Measurements from ENCODE around the gene NOX5. TPM values are rescaled to one million over a fixed set of nuclear protein-coding genes. Genes with fewer than 3 reads are reported as not detected.

NOX5 gene
- total and polyA plus RNA-seq, 2 of the 13 experiments (the other 11 are each of a cell fraction or from before 2014, with no cell fraction given), result not detected

GRCh38 chr15:69037482-69037881 lies 23.0 kb downstream of the NOX5 start:
- ATAC-seq (no peak), DNase-seq (ENCODE audit: low spot score) (no peak), FAIRE-seq (no peak)
- Histone ChIP-seq H3K9ac (ENCODE audit: insufficient read depth, low read depth, low read length) (no peak overlapping the region), H3K27ac (ENCODE audit: extremely low read length, insufficient read depth, low read length) (no peak overlapping the region), H3K27me3 (ENCODE audit: control insufficient read depth in 1 of 2, insufficient read depth in 2 of 2, low read length in 2 of 2) (peaks cover 0 to 4% of the 10 kb centered on the region in 2 experiments; a peak in 1 of 5 replicates), H3K9me3 (ENCODE audit: low read length) (no peaks in the 10 kb centered on the region), H4K20me1 (ENCODE audit: insufficient read depth, low read length) (no peaks in the 10 kb centered on the region), H2AFZ (ENCODE audit: low read length) (no peak overlapping the region), H3K4me2 (ENCODE audit: low read depth, low read length) (no peak overlapping the region), H3K4me3 (replicated peaks in 1 of 3; ENCODE audit: insufficient read depth in 1 of 3, low read depth in 2 of 3, low read length in 3 of 3) (no peak overlapping the region), H3K79me2 (ENCODE audit: insufficient read depth, low read length) (no peaks in the 10 kb centered on the region), H3K36me3 (replicated peaks in 1 of 2; ENCODE audit: control insufficient read depth in 1 of 2, insufficient read depth in 2 of 2, low read length in 2 of 2) (no peaks in the 10 kb centered on the region), H3K4me1 (ENCODE audit: insufficient read depth, low read length) (no peaks in the 10 kb centered on the region)
- in situ Hi-C loops (cut with HindIII; ENCODE audit: extremely low pct_ligation_motif_present, low pct_unique_long_range_greater_than_20kb) (no loop called here), intact Hi-C loops (cut with micrococcal nuclease; ENCODE audit: unreplicated experiment) (no loop called here)
- no peak for TF ChIP-seq ZNF296 (CRISPR knock-in tag; conservative IDR thresholded peaks at IDR 0.05)
- TF ChIP-seq NFE2L2 (IDR thresholded peaks at IDR 0.05; ENCODE audit: low read length), result no peak
- no peak for TF ChIP-seq SNAPC2 (CRISPR knock-in tag; IDR thresholded peaks at IDR 0.05)
- TF ChIP-seq GZF1 (CRISPR knock-in tag; IDR thresholded peaks at IDR 0.05), result no peak
- TF ChIP-seq SSRP1 (CRISPR knock-in tag; IDR thresholded peaks at IDR 0.05), result no peak
- TF ChIP-seq, protein P1, sequence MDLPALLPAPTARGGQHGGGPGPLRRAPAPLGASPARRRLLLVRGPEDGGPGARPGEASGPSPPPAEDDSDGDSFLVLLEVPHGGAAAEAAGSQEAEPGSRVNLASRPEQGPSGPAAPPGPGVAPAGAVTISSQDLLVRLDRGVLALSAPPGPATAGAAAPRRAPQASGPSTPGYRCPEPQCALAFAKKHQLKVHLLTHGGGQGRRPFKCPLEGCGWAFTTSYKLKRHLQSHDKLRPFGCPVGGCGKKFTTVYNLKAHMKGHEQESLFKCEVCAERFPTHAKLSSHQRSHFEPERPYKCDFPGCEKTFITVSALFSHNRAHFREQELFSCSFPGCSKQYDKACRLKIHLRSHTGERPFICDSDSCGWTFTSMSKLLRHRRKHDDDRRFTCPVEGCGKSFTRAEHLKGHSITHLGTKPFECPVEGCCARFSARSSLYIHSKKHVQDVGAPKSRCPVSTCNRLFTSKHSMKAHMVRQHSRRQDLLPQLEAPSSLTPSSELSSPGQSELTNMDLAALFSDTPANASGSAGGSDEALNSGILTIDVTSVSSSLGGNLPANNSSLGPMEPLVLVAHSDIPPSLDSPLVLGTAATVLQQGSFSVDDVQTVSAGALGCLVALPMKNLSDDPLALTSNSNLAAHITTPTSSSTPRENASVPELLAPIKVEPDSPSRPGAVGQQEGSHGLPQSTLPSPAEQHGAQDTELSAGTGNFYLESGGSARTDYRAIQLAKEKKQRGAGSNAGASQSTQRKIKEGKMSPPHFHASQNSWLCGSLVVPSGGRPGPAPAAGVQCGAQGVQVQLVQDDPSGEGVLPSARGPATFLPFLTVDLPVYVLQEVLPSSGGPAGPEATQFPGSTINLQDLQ (CRISPR knock-in tag; IDR thresholded peaks at IDR 0.05), result no peak
- POLR2A ChIA-PET, result no interaction called here
- CTCF ChIA-PET (ENCODE audit: low intra/inter-chr PET ratio, low total read pairs), result no interaction called here
- BruUV-seq (replicated peaks), result no TSS peak

GRCh38 chr15:69037977-69038376 lies 23.5 kb downstream of the NOX5 start:
- no peaks in the 10 kb centered on the region for H3K36me3 ChIP-seq (replicated peaks in 1 of 2; ENCODE audit: control insufficient read depth in 1 of 2, insufficient read depth in 2 of 2, low read length in 2 of 2)
- H3K4me1 ChIP-seq (ENCODE audit: insufficient read depth, low read length), result no peaks in the 10 kb centered on the region
- H3K4me3 ChIP-seq (replicated peaks in 1 of 3; ENCODE audit: insufficient read depth in 1 of 3, low read depth in 2 of 3, low read length in 3 of 3), result no peak overlapping the region
- ChIA-PET CTCF (ENCODE audit: low intra/inter-chr PET ratio, low total read pairs) (no interaction called here), POLR2A (no interaction called here)
- no TSS peak for BruUV-seq (replicated peaks)
- in situ Hi-C loops (cut with HindIII; ENCODE audit: extremely low pct_ligation_motif_present, low pct_unique_long_range_greater_than_20kb) (no loop called here), intact Hi-C loops (cut with micrococcal nuclease; ENCODE audit: unreplicated experiment) (no loop called here)
- H3K27me3 ChIP-seq (ENCODE audit: control insufficient read depth in 1 of 2, insufficient read depth in 2 of 2, low read length in 2 of 2), result peaks cover 0 to 4% of the 10 kb centered on the region in 2 experiments; a peak in 1 of 5 replicates
- H4K20me1 ChIP-seq (ENCODE audit: insufficient read depth, low read length), result no peaks in the 10 kb centered on the region
- no peak overlapping the region for H3K9ac ChIP-seq (ENCODE audit: insufficient read depth, low read depth, low read length)
- H3K79me2 ChIP-seq (ENCODE audit: insufficient read depth, low read length), result no peaks in the 10 kb centered on the region
- no peak for FAIRE-seq
- no peak overlapping the region for H3K4me2 ChIP-seq (ENCODE audit: low read depth, low read length)
- H3K9me3 ChIP-seq (ENCODE audit: low read length), result no peaks in the 10 kb centered on the region
- WGBS (ENCODE audit: low lambda C conversion rate), result 0% methylated on average over 3 of the region's 5 CpGs
- no peak for DNase-seq (ENCODE audit: low spot score)
- ATAC-seq, result no peak
- no peak overlapping the region for H3K27ac ChIP-seq (ENCODE audit: extremely low read length, insufficient read depth, low read length)
- H2AFZ ChIP-seq (ENCODE audit: low read length), result no peak overlapping the region
- TF ChIP-seq NR1H2 (CRISPR knock-in tag; IDR thresholded peaks at IDR 0.05; ENCODE audit: borderline replicate concordance, low read depth), result no peak
- no peak for TF ChIP-seq GPN1 (CRISPR knock-in tag; IDR thresholded peaks at IDR 0.05; ENCODE audit: borderline replicate concordance)
- TF ChIP-seq, protein P2, sequence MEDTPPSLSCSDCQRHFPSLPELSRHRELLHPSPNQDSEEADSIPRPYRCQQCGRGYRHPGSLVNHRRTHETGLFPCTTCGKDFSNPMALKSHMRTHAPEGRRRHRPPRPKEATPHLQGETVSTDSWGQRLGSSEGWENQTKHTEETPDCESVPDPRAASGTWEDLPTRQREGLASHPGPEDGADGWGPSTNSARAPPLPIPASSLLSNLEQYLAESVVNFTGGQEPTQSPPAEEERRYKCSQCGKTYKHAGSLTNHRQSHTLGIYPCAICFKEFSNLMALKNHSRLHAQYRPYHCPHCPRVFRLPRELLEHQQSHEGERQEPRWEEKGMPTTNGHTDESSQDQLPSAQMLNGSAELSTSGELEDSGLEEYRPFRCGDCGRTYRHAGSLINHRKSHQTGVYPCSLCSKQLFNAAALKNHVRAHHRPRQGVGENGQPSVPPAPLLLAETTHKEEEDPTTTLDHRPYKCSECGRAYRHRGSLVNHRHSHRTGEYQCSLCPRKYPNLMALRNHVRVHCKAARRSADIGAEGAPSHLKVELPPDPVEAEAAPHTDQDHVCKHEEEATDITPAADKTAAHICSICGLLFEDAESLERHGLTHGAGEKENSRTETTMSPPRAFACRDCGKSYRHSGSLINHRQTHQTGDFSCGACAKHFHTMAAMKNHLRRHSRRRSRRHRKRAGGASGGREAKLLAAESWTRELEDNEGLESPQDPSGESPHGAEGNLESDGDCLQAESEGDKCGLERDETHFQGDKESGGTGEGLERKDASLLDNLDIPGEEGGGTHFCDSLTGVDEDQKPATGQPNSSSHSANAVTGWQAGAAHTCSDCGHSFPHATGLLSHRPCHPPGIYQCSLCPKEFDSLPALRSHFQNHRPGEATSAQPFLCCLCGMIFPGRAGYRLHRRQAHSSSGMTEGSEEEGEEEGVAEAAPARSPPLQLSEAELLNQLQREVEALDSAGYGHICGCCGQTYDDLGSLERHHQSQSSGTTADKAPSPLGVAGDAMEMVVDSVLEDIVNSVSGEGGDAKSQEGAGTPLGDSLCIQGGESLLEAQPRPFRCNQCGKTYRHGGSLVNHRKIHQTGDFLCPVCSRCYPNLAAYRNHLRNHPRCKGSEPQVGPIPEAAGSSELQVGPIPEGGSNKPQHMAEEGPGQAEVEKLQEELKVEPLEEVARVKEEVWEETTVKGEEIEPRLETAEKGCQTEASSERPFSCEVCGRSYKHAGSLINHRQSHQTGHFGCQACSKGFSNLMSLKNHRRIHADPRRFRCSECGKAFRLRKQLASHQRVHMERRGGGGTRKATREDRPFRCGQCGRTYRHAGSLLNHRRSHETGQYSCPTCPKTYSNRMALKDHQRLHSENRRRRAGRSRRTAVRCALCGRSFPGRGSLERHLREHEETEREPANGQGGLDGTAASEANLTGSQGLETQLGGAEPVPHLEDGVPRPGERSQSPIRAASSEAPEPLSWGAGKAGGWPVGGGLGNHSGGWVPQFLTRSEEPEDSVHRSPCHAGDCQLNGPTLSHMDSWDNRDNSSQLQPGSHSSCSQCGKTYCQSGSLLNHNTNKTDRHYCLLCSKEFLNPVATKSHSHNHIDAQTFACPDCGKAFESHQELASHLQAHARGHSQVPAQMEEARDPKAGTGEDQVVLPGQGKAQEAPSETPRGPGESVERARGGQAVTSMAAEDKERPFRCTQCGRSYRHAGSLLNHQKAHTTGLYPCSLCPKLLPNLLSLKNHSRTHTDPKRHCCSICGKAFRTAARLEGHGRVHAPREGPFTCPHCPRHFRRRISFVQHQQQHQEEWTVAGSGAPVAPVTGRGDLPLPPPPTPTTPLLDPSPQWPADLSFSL (CRISPR knock-in tag; IDR thresholded peaks at IDR 0.05), result no peak
- TF ChIP-seq IRX3 (CRISPR knock-in tag; IDR thresholded peaks at IDR 0.05; ENCODE audit: borderline replicate concordance, low read depth), result no peak
- TF ChIP-seq ZNF720 (CRISPR knock-in tag; IDR thresholded peaks at IDR 0.05), result no peak
